Hepatocyte (in vitro differentiated cells): ENCODE data around the gene OTUD5. TPM values are rescaled to one million over a fixed set of nuclear protein-coding genes. Genes with fewer than 3 reads are reported as not detected.

Experiments
- DNase-seq: peaks from one replicate; pipeline ENCODE4 v3.0.0-alpha.2; 2016; ENCODE audit warnings: low spot score
- H2AFZ ChIP-seq: fragments of 200-600 bp; sonication (generic); 2 replicates; pipeline ENCODE4 v1.6.0; 2016; ENCODE audit warnings: antibody characterized with exemption, mild to moderate bottlenecking
- H3K27ac ChIP-seq: fragments of 200-600 bp; sonication (generic); 2 replicates; pipeline ENCODE4 v1.5.1; 2016; ENCODE audit warnings: mild to moderate bottlenecking
- H3K27me3 ChIP-seq: fragments of 200-600 bp; sonication (generic); 2 replicates; pipeline ENCODE4 v1.6.1; 2016
- H3K36me3 ChIP-seq: fragments of 200-600 bp; sonication (generic); replicated peaks from 2 replicates; pipeline ENCODE4 v1.5.1; 2016; ENCODE audit warnings: low read depth; ENCODE audit not compliant: insufficient read depth
- H3K4me1 ChIP-seq: fragments of 200-600 bp; sonication (generic); 2 replicates; pipeline ENCODE4 v1.5.1; 2016; ENCODE audit warnings: mild to moderate bottlenecking, moderate library complexity; ENCODE audit not compliant: insufficient read depth
- H3K4me2 ChIP-seq: fragments of 200-600 bp; sonication (generic); 2 replicates; pipeline ENCODE4 v1.6.0; 2016
- H3K4me3 ChIP-seq: fragments of 200-600 bp; sonication (generic); 2 replicates; pipeline ENCODE4 v1.5.1; 2016; ENCODE audit warnings: mild to moderate bottlenecking
- H3K79me2 ChIP-seq: fragments of 200-600 bp; sonication (generic); 2 replicates; pipeline ENCODE4 v1.6.0; 2017; ENCODE audit warnings: mild to moderate bottlenecking
- H3K9me2 ChIP-seq: fragments of 200-600 bp; sonication (generic); replicated peaks from 2 replicates; pipeline ENCODE4 v1.6.0; 2017; ENCODE audit warnings: mild to moderate bottlenecking; ENCODE audit not compliant: insufficient read depth
- H3K9me3 ChIP-seq: fragments of 200-600 bp; sonication (generic); 2 replicates; pipeline ENCODE4 v1.5.1; 2016; ENCODE audit warnings: low read depth, mild to moderate bottlenecking
- H4K20me1 ChIP-seq: fragments of 200-600 bp; sonication (generic); 2 replicates; pipeline ENCODE4 v1.6.0; 2016; ENCODE audit warnings: mild to moderate bottlenecking; ENCODE audit not compliant: insufficient read depth, poor library complexity, severe bottlenecking
- CTCF ChIP-seq: fragments of 200-600 bp; sonication (generic); IDR thresholded peaks from 2 replicates; pipeline ENCODE4 v1.5.1; 2016; ENCODE audit warnings: antibody characterized with exemption, mild to moderate bottlenecking; ENCODE audit not compliant: poor library complexity
- EZH2 ChIP-seq: fragments of 200-600 bp; sonication (generic); IDR thresholded peaks from 2 replicates; pipeline ENCODE4 v1.6.1; 2016; ENCODE audit warnings: antibody characterized with exemption, mild to moderate bottlenecking, borderline replicate concordance
- EZH2phosphoT487 ChIP-seq: fragments of 200-600 bp; sonication (generic); IDR thresholded peaks from one replicate; pipeline ENCODE4 v1.6.1; 2018; ENCODE audit warnings: antibody characterized with exemption, mild to moderate bottlenecking, low read depth, moderate library complexity; ENCODE audit not compliant: unreplicated experiment, severe bottlenecking
- WGBS: methylation state at CpG from one replicate; pipeline ENCODE4 v1.1.6; 2016; ENCODE audit warnings: low lambda C conversion rate; ENCODE audit errors: missing lambda C conversion rate; 5-methylcytosine and 5-hydroxymethylcytosine counted together
- polyA plus RNA-seq: library from polyadenylated mRNA; unstranded; fragments of >200 nt; fragmentation: Nextera tagmentation; extraction: Ambion mirVana; gene quantifications from 2 replicates; pipeline ENCODE4 v1.2.1, GENCODE V29; 2016
- total RNA-seq: library from RNA; depleted of rRNA; stranded (reverse); fragments of >200 nt; gene quantifications from 2 replicates; pipeline ENCODE4 v1.2.3, GENCODE V29; 2014

The OTUD5 gene
- total and polyA plus RNA-seq, 2 experiments from 2014 or later, result 32.5 to 51.2 TPM

- TF ChIP-seq CTCF, result no peak
- TF ChIP-seq EZH2, result no peak
- TF ChIP-seq EZH2phosphoT487, result no peak
- Histone ChIP-seq H3K4me1 (no peaks in the 10 kb centered on the region), H3K36me3 (no peaks in the 10 kb centered on the region), H2AFZ (no peak overlapping the region), H3K4me2 (no peak overlapping the region), H4K20me1 (no peaks in the 10 kb centered on the region), H3K27me3 (no peaks in the 10 kb centered on the region), H3K27ac (no peak overlapping the region), H3K79me2 (no peaks in the 10 kb centered on the region), H3K9me3 (no peaks in the 10 kb centered on the region), H3K9me2 (no peaks in the 10 kb centered on the region), H3K4me3 (no peak overlapping the region)
- WGBS, result 91% methylated on average over 5 of the region's 5 CpGs
- no peak for DNase-seq
These were observed 20.8 kb upstream of the OTUD5 start for GRCh38 chrX:48978226-48978625.

- Histone ChIP-seq H3K9me2 (no peaks in the 10 kb centered on the region), H3K36me3 (no peaks in the 10 kb centered on the region), H3K9me3 (no peaks in the 10 kb centered on the region), H3K79me2 (no peaks in the 10 kb centered on the region), H3K27ac (no peak overlapping the region), H2AFZ (no peak overlapping the region), H4K20me1 (no peaks in the 10 kb centered on the region), H3K4me1 (no peaks in the 10 kb centered on the region), H3K27me3 (no peaks in the 10 kb centered on the region), H3K4me2 (no peak overlapping the region), H3K4me3 (no peak overlapping the region)
- no peak for DNase-seq
- TF ChIP-seq EZH2, result no peak
- no peak for TF ChIP-seq EZH2phosphoT487
- no peak for TF ChIP-seq CTCF
- 85% methylated on average over 6 of the region's 6 CpGs for WGBS
These were observed 18.7 kb upstream of the OTUD5 start for GRCh38 chrX:48976086-48976485.

- H3K27me3 ChIP-seq, result no peaks in the 10 kb centered on the region
- no peak for DNase-seq
- H3K79me2 ChIP-seq, result no peaks in the 10 kb centered on the region
- H3K9me3 ChIP-seq, result no peaks in the 10 kb centered on the region
- no peak overlapping the region for H3K4me2 ChIP-seq
- H3K4me1 ChIP-seq, result no peaks in the 10 kb centered on the region
- H4K20me1 ChIP-seq, result no peaks in the 10 kb centered on the region
- H3K9me2 ChIP-seq, result no peaks in the 10 kb centered on the region
- no peak overlapping the region for H3K27ac ChIP-seq
- no peak overlapping the region for H2AFZ ChIP-seq
- WGBS, result 93% methylated on average over 5 of the region's 5 CpGs
- TF ChIP-seq CTCF (no peak), EZH2 (no peak), EZH2phosphoT487 (no peak)
- no peak overlapping the region for H3K4me3 ChIP-seq
- H3K36me3 ChIP-seq, result no peaks in the 10 kb centered on the region
These were observed 18.1 kb upstream of the OTUD5 start for GRCh38 chrX:48975541-48975940.

GRCh38 chrX:48975041-48975440 is 17.6 kb upstream of the OTUD5 start:
- WGBS, result 96% methylated on average over 6 of the region's 7 CpGs
- Histone ChIP-seq H3K27me3 (no peaks in the 10 kb centered on the region), H3K4me2 (no peak overlapping the region), H4K20me1 (no peaks in the 10 kb centered on the region), H3K36me3 (no peaks in the 10 kb centered on the region), H3K4me3 (no peak overlapping the region), H3K4me1 (no peaks in the 10 kb centered on the region), H3K9me2 (no peaks in the 10 kb centered on the region), H2AFZ (no peak overlapping the region), H3K9me3 (no peaks in the 10 kb centered on the region), H3K79me2 (no peaks in the 10 kb centered on the region), H3K27ac (no peak overlapping the region)
- no peak for TF ChIP-seq CTCF
- no peak for TF ChIP-seq EZH2
- no peak for TF ChIP-seq EZH2phosphoT487
- DNase-seq, result no peak
